Gastrocnemius medialis (tissue), 4 donors: Measurements from ENCODE around the gene PCDHA6.

ENCODE experiments used
- POLR2A ChIP-seq, 2 donors: fragments of 450-650 bp; IDR thresholded peaks; one replicate each; pipeline ENCODE4 v1.6.1; 2017; ENCODE audit warnings: antibody characterized with exemption in 2 of 2, mild to moderate bottlenecking in 2 of 2, moderate library complexity in 2 of 2
- TF ChIP-seq, protein P1 (sequence below), 5 experiments: fragments of 450-650 bp in 3 of 5; fragments of 200-600 bp in 2 of 5; sonication (generic) in 2 of 5; IDR thresholded peaks in 4 of 5; conservative IDR thresholded peaks in 1 of 5; 1 replicate in 4 of 5; 2 replicates in 1 of 5; pipeline ENCODE4 v1.5.1; 2016 to 2019; ENCODE audit warnings: antibody characterized with exemption in 5 of 5, mild to moderate bottlenecking in 3 of 5, moderate library complexity in 3 of 5

GRCh38 chr5:140828362-140828737 lies 590 bp downstream of the PCDHA6 start:
- TF ChIP-seq, protein P1, sequence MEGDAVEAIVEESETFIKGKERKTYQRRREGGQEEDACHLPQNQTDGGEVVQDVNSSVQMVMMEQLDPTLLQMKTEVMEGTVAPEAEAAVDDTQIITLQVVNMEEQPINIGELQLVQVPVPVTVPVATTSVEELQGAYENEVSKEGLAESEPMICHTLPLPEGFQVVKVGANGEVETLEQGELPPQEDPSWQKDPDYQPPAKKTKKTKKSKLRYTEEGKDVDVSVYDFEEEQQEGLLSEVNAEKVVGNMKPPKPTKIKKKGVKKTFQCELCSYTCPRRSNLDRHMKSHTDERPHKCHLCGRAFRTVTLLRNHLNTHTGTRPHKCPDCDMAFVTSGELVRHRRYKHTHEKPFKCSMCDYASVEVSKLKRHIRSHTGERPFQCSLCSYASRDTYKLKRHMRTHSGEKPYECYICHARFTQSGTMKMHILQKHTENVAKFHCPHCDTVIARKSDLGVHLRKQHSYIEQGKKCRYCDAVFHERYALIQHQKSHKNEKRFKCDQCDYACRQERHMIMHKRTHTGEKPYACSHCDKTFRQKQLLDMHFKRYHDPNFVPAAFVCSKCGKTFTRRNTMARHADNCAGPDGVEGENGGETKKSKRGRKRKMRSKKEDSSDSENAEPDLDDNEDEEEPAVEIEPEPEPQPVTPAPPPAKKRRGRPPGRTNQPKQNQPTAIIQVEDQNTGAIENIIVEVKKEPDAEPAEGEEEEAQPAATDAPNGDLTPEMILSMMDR (IDR thresholded peaks at IDR 0.05 in 4 of 5, conservative IDR thresholded peaks at IDR 0.05 in 1 of 5): no peak
- no peak for TF ChIP-seq POLR2A (IDR thresholded peaks at IDR 0.05)
